Astrocyte (in vitro differentiated cells and primary cell): ENCODE measurements around the gene POLR2H.

Source experiments
- CTCF ChIP-seq: IDR thresholded peaks from 2 replicates; pipeline ENCODE4 v1.5.1; 2011; ENCODE audit warnings: low read depth, mild to moderate bottlenecking, inconsistent platforms, low read length, moderate library complexity; ENCODE audit not compliant: insufficient read depth
- EZH2 ChIP-seq: IDR thresholded peaks from 2 replicates; pipeline ENCODE4 v1.6.1; 2012; ENCODE audit warnings: mild to moderate bottlenecking, low read length, inconsistent platforms; ENCODE audit not compliant: insufficient read depth

DNA sequence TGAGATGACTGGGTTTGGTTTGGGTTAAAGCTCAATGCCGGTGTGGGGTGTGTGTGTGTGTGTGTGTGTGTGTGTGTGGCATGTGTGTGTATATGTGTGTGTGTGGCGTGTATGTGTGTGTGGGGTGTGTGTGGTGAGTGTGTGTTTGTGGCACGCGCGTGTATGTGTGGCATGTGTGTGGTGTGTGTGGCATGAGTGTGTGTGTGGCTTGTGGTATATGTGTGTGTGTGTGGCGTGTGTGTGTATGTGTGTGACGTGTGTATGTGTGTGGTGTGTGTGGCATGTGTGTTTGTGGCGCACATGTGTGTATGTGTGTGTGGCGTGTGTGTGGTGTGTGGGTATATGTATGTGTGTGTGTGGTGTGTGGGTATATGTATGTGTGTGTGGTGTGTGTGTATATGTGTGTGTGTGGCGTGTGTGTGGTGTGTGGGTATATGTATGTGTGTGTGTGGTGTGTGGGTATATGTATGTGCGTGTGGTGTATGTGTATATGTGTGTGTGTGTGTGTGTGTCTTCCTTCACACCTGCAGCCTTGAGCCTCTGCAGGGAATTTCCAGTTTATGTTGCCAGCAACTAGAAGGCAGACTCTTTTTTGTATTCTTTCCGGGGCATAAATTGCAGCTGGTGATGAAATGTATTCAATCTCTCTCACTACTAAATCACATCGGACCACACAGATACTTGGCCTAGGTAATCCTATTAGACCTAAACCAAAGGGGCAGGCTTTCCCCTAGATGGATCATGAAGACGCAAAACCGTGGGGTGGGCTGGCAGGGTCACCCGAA lies 53.1 kb downstream of the POLR2H start:
- TF ChIP-seq CTCF (no peak), EZH2 (no peak)
